Measurements from ENCODE around the gene MMP15.

DNA sequence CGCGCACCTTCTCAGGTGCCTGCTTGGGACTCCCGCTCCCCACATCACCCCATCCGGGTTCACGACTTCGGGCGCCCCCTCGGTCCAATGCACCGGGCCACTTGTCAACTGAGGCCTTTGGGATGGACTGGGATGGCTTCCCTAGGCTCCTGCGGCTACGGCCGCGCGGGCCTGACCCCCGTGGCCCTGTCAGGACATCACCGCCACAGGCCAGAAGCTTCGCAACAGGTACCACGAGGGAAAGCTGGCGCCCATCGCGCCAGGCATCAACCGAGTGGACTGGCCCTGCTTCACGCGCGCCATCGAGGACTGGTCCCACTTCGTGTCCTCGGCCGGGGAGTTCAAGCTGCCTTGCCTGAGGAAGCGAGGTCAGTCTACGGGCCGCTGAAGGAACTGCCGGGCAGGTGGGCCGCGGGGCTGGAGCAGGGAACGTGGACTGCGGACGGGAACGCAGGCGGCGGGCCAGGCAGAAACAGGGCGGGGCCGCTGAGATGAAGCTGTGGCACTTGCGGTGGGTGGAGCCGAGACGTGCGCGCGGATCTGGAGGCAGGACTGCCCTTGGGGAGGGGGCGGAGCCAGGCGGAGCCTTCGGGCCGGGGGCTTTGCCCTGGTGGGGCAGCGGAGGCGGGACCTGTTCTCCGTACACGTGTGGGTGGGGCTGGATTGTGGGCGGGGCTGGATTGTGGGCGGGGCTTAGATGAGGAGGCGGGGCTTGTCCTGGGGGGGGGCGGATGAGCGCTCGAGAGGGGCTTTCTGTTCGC, 40.9 kb upstream of the MMP15 start:
- no peak for TF ChIP-seq CTCF (IDR thresholded peaks at IDR 0.05)
- no peak for TF ChIP-seq POLR2A (IDR thresholded peaks at IDR 0.05)
- no peak for TF ChIP-seq POLR2AphosphoS5 (IDR thresholded peaks at IDR 0.05)
- no peak for TF ChIP-seq EP300 (IDR thresholded peaks at IDR 0.05; ENCODE audit: low read depth)

All from transverse colon (tissue), 4 donors.